PC-3 (cell line): ENCODE results near the gene DNLZ.

Experiments used
- CTCF ChIP-seq: fragments of 300-600 bp; sonication (generic); conservative IDR thresholded peaks from 2 replicates; pipeline ENCODE4 v1.5.1; 2017; ENCODE audit warnings: antibody characterized with exemption, low read depth, mild to moderate bottlenecking, low read length
- EZH2 ChIP-seq: fragments of 300-600 bp; sonication (generic); IDR thresholded peaks from one replicate; pipeline ENCODE4 v1.6.1; 2017; ENCODE audit warnings: antibody characterized with exemption, mild to moderate bottlenecking, low read length; ENCODE audit not compliant: unreplicated experiment
- EZH2phosphoT487 ChIP-seq: fragments of 300-600 bp; sonication (generic); IDR thresholded peaks from 2 replicates; pipeline ENCODE4 v1.6.1; 2018; ENCODE audit warnings: mild to moderate bottlenecking, antibody characterized with exemption, low read length, borderline replicate concordance

DNA sequence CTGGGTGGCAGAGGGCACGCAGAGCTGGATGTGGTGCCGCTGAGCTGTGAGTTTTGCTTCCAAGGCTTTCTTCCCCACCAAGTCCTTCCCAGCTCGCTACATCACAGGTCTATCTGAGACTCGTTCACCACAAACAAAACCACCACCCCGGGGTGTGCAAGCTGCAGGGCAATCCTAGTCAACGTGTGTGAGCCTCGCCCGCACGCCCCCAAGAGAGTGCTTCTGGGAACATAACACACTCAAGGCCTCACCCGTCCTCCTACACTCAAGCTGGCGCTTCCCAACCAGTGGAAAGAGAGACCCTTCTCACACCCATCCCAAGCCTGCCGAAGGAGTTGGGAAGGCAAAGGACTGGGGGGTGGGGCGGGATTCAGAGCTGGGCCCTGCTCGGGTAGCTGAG, 25.9 kb upstream of the DNLZ start:
- TF ChIP-seq CTCF, result no peak
- no peak for TF ChIP-seq EZH2phosphoT487
- TF ChIP-seq EZH2, result no peak
